ENCODE data around the gene WDR19.

GRCh38 chr4:39287223-39287622 is 104.9 kb downstream of the WDR19 start:
- TF ChIP-seq POLR2AphosphoS5 (IDR thresholded peaks at IDR 0.05; ENCODE audit: low read depth, low read length) = no peak
- no peak for TF ChIP-seq TAF1 (IDR thresholded peaks at IDR 0.05; ENCODE audit: borderline replicate concordance, insufficient read depth, low read length)
- no peak for TF ChIP-seq SIN3A (IDR thresholded peaks at IDR 0.05; ENCODE audit: borderline replicate concordance, insufficient read depth, low read length)
- no peak for TF ChIP-seq FOXP2 (optimal IDR thresholded peaks at IDR 0.05; ENCODE audit: borderline replicate concordance, extremely low read depth, extremely low read length, insufficient read depth)
- TF ChIP-seq REST (IDR thresholded peaks at IDR 0.05; ENCODE audit: insufficient read depth in 1 of 2, low read depth in 2 of 2, low read length in 2 of 2) = no peak
